HepG2 (cell line): ENCODE data around the gene LIMS2. TPM values are rescaled to one million over a fixed set of nuclear protein-coding genes. Genes with fewer than 3 reads are reported as not detected.

ENCODE experiments used
- ATF7 ChIP-seq, 2 experiments: fragments of 450-650 bp in 1 of 2; sonication (generic) in 1 of 2; formaldehyde crosslinking in 1 of 2; IDR thresholded peaks; 2 replicates each; pipeline versions ENCODE4 v1.4.0 to v1.6.1; 2016 to 2020; ENCODE audit warnings: antibody characterized with exemption in 1 of 2, mild to moderate bottlenecking in 1 of 2, missing genetic modification reagents in 1 of 2
- ATM ChIP-seq: fragments of 450-650 bp; IDR thresholded peaks from 2 replicates; pipeline ENCODE4 v1.7.1; 2017; ENCODE audit warnings: mild to moderate bottlenecking, borderline replicate concordance
- BCLAF1 ChIP-seq: fragments of 450-650 bp; IDR thresholded peaks from 2 replicates; pipeline ENCODE4 v1.6.1; 2017; ENCODE audit warnings: mild to moderate bottlenecking
- BRD4 ChIP-seq: sonication (generic); formaldehyde crosslinking; IDR thresholded peaks from 2 replicates; pipeline ENCODE4 v1.4.0; 2020; ENCODE audit warnings: missing genetic modification reagents
- CSRNP2 ChIP-seq: sonication (generic); formaldehyde crosslinking; conservative IDR thresholded peaks from 2 replicates; pipeline ENCODE4 v1.8.0; 2022; ENCODE audit warnings: low read depth, missing genetic modification reagents
- EHMT2 ChIP-seq: fragments of 200-600 bp; sonication (generic); IDR thresholded peaks from 2 replicates; pipeline ENCODE4 v1.7.0; 2017; ENCODE audit warnings: antibody characterized with exemption, low read depth, low read length, borderline replicate concordance
- ELF1 ChIP-seq: sonication (generic); formaldehyde crosslinking; IDR thresholded peaks from 2 replicates; pipeline ENCODE4 v1.4.0; 2020; ENCODE audit warnings: missing genetic modification reagents
- EP300 ChIP-seq, 3 experiments: sonication (generic) in 1 of 3; formaldehyde crosslinking in 1 of 3; IDR thresholded peaks; 2 replicates each; pipeline versions ENCODE4 v1.5.1 to v1.6.1; 2011 to 2020; ENCODE audit warnings: low read depth in 2 of 3, low read length in 2 of 3, borderline replicate concordance in 1 of 3, improper control_type of control experiment in 1 of 3, mild to moderate bottlenecking in 1 of 3, missing genetic modification reagents in 1 of 3, moderate library complexity in 1 of 3
- ESRRA ChIP-seq: sonication (generic); formaldehyde crosslinking; IDR thresholded peaks from 2 replicates; pipeline ENCODE4 v1.5.1; 2020; ENCODE audit warnings: mild to moderate bottlenecking, low read depth, missing genetic modification reagents
- GMEB1 ChIP-seq: sonication (generic); formaldehyde crosslinking; IDR thresholded peaks from 2 replicates; pipeline ENCODE4 v1.5.1; 2020; ENCODE audit warnings: missing genetic modification reagents, mild to moderate bottlenecking, borderline replicate concordance
- MTF2 ChIP-seq: sonication (generic); formaldehyde crosslinking; IDR thresholded peaks from 2 replicates; pipeline ENCODE4 v1.5.0; 2020; ENCODE audit warnings: missing genetic modification reagents, borderline replicate concordance
- NFE2L1 ChIP-seq: sonication (generic); formaldehyde crosslinking; IDR thresholded peaks from 2 replicates; pipeline ENCODE4 v1.4.0; 2020; ENCODE audit warnings: missing genetic modification reagents, mild to moderate bottlenecking, borderline replicate concordance
- TCF7L2 ChIP-seq: IDR thresholded peaks from 2 replicates; pipeline ENCODE4 v1.6.1; 2011; ENCODE audit warnings: mild to moderate bottlenecking, low read depth, low read length, moderate library complexity
- ZNF275 ChIP-seq: sonication (generic); formaldehyde crosslinking; IDR thresholded peaks from 2 replicates; pipeline ENCODE4 v1.8.0; 2022; ENCODE audit warnings: missing genetic modification reagents, mild to moderate bottlenecking, inconsistent platforms, borderline replicate concordance
- ZNF343 ChIP-seq: sonication (generic); formaldehyde crosslinking; IDR thresholded peaks from 2 replicates; pipeline ENCODE4 v1.4.0; 2020; ENCODE audit warnings: mild to moderate bottlenecking, missing genetic modification reagents
- ZNF562 ChIP-seq: sonication (generic); formaldehyde crosslinking; IDR thresholded peaks from 2 replicates; pipeline ENCODE4 v1.8.0; 2022; ENCODE audit warnings: missing genetic modification reagents, borderline replicate concordance
- ZNF674 ChIP-seq: sonication (generic); formaldehyde crosslinking; IDR thresholded peaks from 2 replicates; pipeline ENCODE4 v1.5.0; 2020; ENCODE audit warnings: low read depth, mild to moderate bottlenecking, missing genetic modification reagents
- ZNF704 ChIP-seq: sonication (generic); formaldehyde crosslinking; IDR thresholded peaks from 2 replicates; pipeline ENCODE4 v1.8.1; 2023; ENCODE audit warnings: mild to moderate bottlenecking, inconsistent platforms, moderate library complexity, missing genetic modification reagents, borderline replicate concordance
- ZNF747 ChIP-seq: sonication (generic); formaldehyde crosslinking; IDR thresholded peaks from 2 replicates; pipeline ENCODE4 v1.8.1; 2023; ENCODE audit warnings: missing genetic modification reagents, mild to moderate bottlenecking, borderline replicate concordance
- polyA plus RNA-seq, 8 experiments: library from polyadenylated mRNA; depleted of rRNA in 3 of 8; stranded (reverse) in 7 of 8; unstranded in 1 of 8; fragments of >200 nt; fragmentation: Illumina TruSeq in 4 of 8; extraction: Trizol in 4 of 8; gene quantifications; 2 replicates each; pipeline versions ENCODE4 v1.2.1 to v1.2.3, GENCODE V29; 2011 to 2016; ENCODE audit warnings: low read depth in 4 of 8, missing spikeins in 1 of 8, mixed read lengths in 1 of 8; ENCODE audit not compliant: insufficient read depth in 1 of 8
- total RNA-seq, 5 experiments: library from RNA; depleted of rRNA; stranded (reverse); fragments of >200 nt; fragmentation: Illumina TruSeq; extraction: Trizol; gene quantifications; 2 replicates each; pipeline ENCODE4 v1.2.3, GENCODE V29; 2016; ENCODE audit warnings: low read depth in 1 of 5

LIMS2 gene
- total and polyA plus RNA-seq, 2 of the 13 experiments (the other 11 are each of a cell fraction or from before 2014, with no cell fraction given), result 1.0 to 1.9 TPM

GRCh38 chr2:127701651-127702394 is 26.5 kb upstream of the LIMS2 start (continued):
- TF ChIP-seq CSRNP2 (CRISPR knock-in tag), result no peak
- TF ChIP-seq ESRRA (CRISPR knock-in tag), result no peak
- TF ChIP-seq ZNF275 (CRISPR knock-in tag), result peak; percentile 60; the same call in 1 of the 2 replicates
- TF ChIP-seq TCF7L2, result no peak
- peak; percentile 79; the same call in 1 of the 2 replicates for TF ChIP-seq ZNF343 (CRISPR knock-in tag)
- no peak for TF ChIP-seq EHMT2
- TF ChIP-seq ZNF747 (CRISPR knock-in tag), result peak; percentile 57; the same call in 1 of the 2 replicates
- TF ChIP-seq ZNF562 (CRISPR knock-in tag), result no peak; the same call in 1 of the 2 replicates
- TF ChIP-seq EP300 (IDR thresholded peaks at IDR 0.05; ENCODE audit: low read depth in 2 of 2, low read length in 2 of 2), result no peak; a peak in 1 of 4 replicates
- no peak for TF ChIP-seq EP300 (CRISPR knock-in tag; IDR thresholded peaks at IDR 0.05; ENCODE audit: borderline replicate concordance)
- no peak for TF ChIP-seq ATM
- peak; percentile 68 for TF ChIP-seq ELF1
- peak; percentile 74 for TF ChIP-seq GMEB1
- TF ChIP-seq BCLAF1, result no peak
- no peak for TF ChIP-seq ZNF704 (CRISPR knock-in tag)
- TF ChIP-seq ZNF674, result no peak
- TF ChIP-seq NFE2L1, result no peak
- TF ChIP-seq ATF7 (IDR thresholded peaks at IDR 0.05), result no peak
- peak; percentile 72; the same call in 1 of the 2 replicates for TF ChIP-seq ATF7 (CRISPR knock-in tag; IDR thresholded peaks at IDR 0.05)
- TF ChIP-seq MTF2 (CRISPR knock-in tag), result no peak
- TF ChIP-seq BRD4 (CRISPR knock-in tag), result peak; percentile 81
